ENCODE data around the gene DOCK4.

- TF ChIP-seq MAX (IDR thresholded peaks at IDR 0.05) = no peak
- TF ChIP-seq TAF1 (IDR thresholded peaks at IDR 0.05; ENCODE audit: low read depth) = no peak
- TF ChIP-seq TEAD4 (IDR thresholded peaks at IDR 0.05) = no peak
- TF ChIP-seq CEBPB (IDR thresholded peaks at IDR 0.05) = no peak
Observed at GRCh38 chr7:112225006-112225405, 18.8 kb upstream of the DOCK4 start.
